Esophagus squamous epithelium (tissue), 5 donors: Measurements from ENCODE around the gene NTNG2. TPM values are rescaled to one million over a fixed set of nuclear protein-coding genes. Genes with fewer than 3 reads are reported as not detected.

Source experiments
- DNase-seq: peaks from one replicate; lab custom pipeline; 2025; lab: John Stamatoyannopoulos, UW
- H3K27ac ChIP-seq, 4 donors: fragments of 200-600 bp; sonication (generic); one replicate each; pipeline ENCODE4 v1.5.1; 2016 to 2019; ENCODE audit warnings: mild to moderate bottlenecking in 1 of 4
- H3K27me3 ChIP-seq, 4 donors: fragments of 200-600 bp; sonication (generic); 1 replicate in 3 of 4; 2 replicates in 1 of 4; pipeline versions ENCODE4 v1.5.1 to v1.6.0; 2017 to 2021; ENCODE audit warnings: antibody characterized with exemption in 1 of 4
- H3K36me3 ChIP-seq, 3 donors: fragments of 200-600 bp; sonication (generic); one replicate each; pipeline ENCODE4 v1.5.1; 2016 to 2019
- H3K4me1 ChIP-seq, 3 donors: fragments of 200-600 bp; sonication (generic); one replicate each; pipeline ENCODE4 v1.5.1; 2017 to 2019
- H3K4me3 ChIP-seq, 4 donors: fragments of 200-600 bp; sonication (generic); 1 replicate in 3 of 4; 2 replicates in 1 of 4; pipeline ENCODE4 v1.5.1; 2016 to 2019; ENCODE audit warnings: mild to moderate bottlenecking in 2 of 4, moderate library complexity in 1 of 4
- H3K9me3 ChIP-seq, 3 donors: fragments of 200-600 bp; sonication (generic); one replicate each; pipeline ENCODE4 v1.5.1; 2016 to 2019
- CTCF ChIP-seq, 6 experiments: fragments of 450-650 bp in 4 of 6; fragments of 200-600 bp in 2 of 6; sonication (generic) in 2 of 6; IDR thresholded peaks; one replicate each; pipeline ENCODE4 v1.5.1; 2016 to 2019; ENCODE audit warnings: antibody characterized with exemption in 6 of 6, mild to moderate bottlenecking in 4 of 6, moderate library complexity in 4 of 6
- POLR2A ChIP-seq, 4 donors: fragments of 450-650 bp; IDR thresholded peaks; one replicate each; pipeline ENCODE4 v1.6.1; 2017; ENCODE audit warnings: antibody characterized with exemption in 4 of 4, mild to moderate bottlenecking in 4 of 4, moderate library complexity in 3 of 4
- WGBS, 2 donors: methylation state at CpG; one replicate each; pipeline ENCODE4 v1.1.5; 2018; 5-methylcytosine and 5-hydroxymethylcytosine counted together
- intact Hi-C: fragments of 100-400 bp; cut with DNase I; formaldehyde crosslinking; loops from one replicate; pipeline ENCODE4 v1.15.0; 2022
- total RNA-seq, 4 donors: library from RNA; depleted of rRNA; stranded (reverse); fragments of >200 nt; gene quantifications; one replicate each; pipeline ENCODE4 v1.1.0, GENCODE V29; 2016
- donor health status: DM: yes; HTN: yes; CAD: no.

Gene NTNG2
- total RNA-seq, 4 donors from 2014 or later = 0.08 to 0.95 (median 0.29) TPM

DNA sequence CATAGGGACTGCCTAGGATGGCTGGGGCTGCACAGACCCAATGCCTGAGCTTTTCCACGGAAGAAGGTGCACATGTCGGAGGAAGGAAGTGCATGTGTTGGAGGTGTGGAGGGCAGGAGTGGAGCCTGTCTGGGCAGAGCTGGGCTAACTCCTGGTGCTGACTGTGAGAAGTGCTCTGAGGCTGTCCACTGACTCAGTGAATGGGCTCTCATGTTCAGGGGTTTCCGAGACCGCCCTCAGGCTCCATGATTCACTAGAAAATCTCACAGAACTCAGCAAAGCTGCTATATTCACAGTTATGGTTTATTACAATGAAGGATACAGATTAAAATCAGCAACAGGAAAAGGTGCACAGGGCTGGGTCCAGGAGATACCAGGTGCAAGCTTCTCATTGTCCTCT is 37.2 kb downstream of the NTNG2 start:
- DNase-seq = no peak
- no peaks in the 10 kb centered on the region for H3K36me3 ChIP-seq
- peaks cover 0 to 56% (median 0%) of the 10 kb centered on the region in 4 donors for H3K27me3 ChIP-seq
- H3K4me1 ChIP-seq = no peaks in the 10 kb centered on the region
- H3K4me3 ChIP-seq = no peak overlapping the region
- intact Hi-C loops = no loop called here
- no peak for TF ChIP-seq CTCF (IDR thresholded peaks at IDR 0.05)
- TF ChIP-seq POLR2A (IDR thresholded peaks at IDR 0.05) = no peak
- 57 to 89% methylated on average over 4 of the region's 4 CpGs for WGBS, 2 donors
- H3K9me3 ChIP-seq = no peaks in the 10 kb centered on the region
- H3K27ac ChIP-seq = no peak overlapping the region

- 39 to 80% methylated on average over 2 to 3 of the region's 4 CpGs for WGBS, 2 donors
- no peak overlapping the region for H3K4me3 ChIP-seq
- H3K27ac ChIP-seq = no peak overlapping the region
- H3K9me3 ChIP-seq = peaks cover 0 to 9% (median 5%) of the 10 kb centered on the region in 3 donors
- intact Hi-C loops = no loop called here
- H3K4me1 ChIP-seq = no peaks in the 10 kb centered on the region
- peaks cover 0 to 59% (median 0%) of the 10 kb centered on the region in 4 donors for H3K27me3 ChIP-seq
- H3K36me3 ChIP-seq = no peaks in the 10 kb centered on the region
- no peak for DNase-seq
- TF ChIP-seq CTCF (IDR thresholded peaks at IDR 0.05) (no peak), POLR2A (IDR thresholded peaks at IDR 0.05) (no peak)
These were observed 38.8 kb downstream of the NTNG2 start for GRCh38 chr9:132200706-132201105.

- Histone ChIP-seq H3K36me3 (no peaks in the 10 kb centered on the region), H3K27me3 (peaks cover 0 to 63% (median 0%) of the 10 kb centered on the region in 4 donors), H3K4me1 (no peaks in the 10 kb centered on the region), H3K4me3 (no peak overlapping the region), H3K27ac (no peak overlapping the region), H3K9me3 (peaks cover 0 to 9% (median 5%) of the 10 kb centered on the region in 3 donors)
- TF ChIP-seq CTCF (IDR thresholded peaks at IDR 0.05) = no peak
- WGBS, 2 donors = 35 to 66% methylated on average over 5 to 6 of the region's 12 CpGs
- intact Hi-C loops = no loop called here
- no peak for DNase-seq
These were observed 39.3 kb downstream of the NTNG2 start for GRCh38 chr9:132201139-132201538.

GRCh38 chr9:132201780-132202703 is 40.2 kb downstream of the NTNG2 start:
- intact Hi-C loops = no loop called here
- Histone ChIP-seq H3K27ac (no peak overlapping the region), H3K4me1 (no peaks in the 10 kb centered on the region), H3K9me3 (peaks cover 0 to 9% (median 5%) of the 10 kb centered on the region in 3 donors), H3K27me3 (peaks cover 0 to 70% (median 0%) of the 10 kb centered on the region in 4 donors), H3K36me3 (no peaks in the 10 kb centered on the region), H3K4me3 (no peak overlapping the region)
- WGBS, 2 donors = 25 to 77% methylated on average over 6 to 8 of the region's 21 CpGs
- no peak for TF ChIP-seq CTCF (IDR thresholded peaks at IDR 0.05)
- DNase-seq = no peak

- Histone ChIP-seq H3K4me3 (no peak overlapping the region), H3K9me3 (peaks cover 0 to 9% (median 5%) of the 10 kb centered on the region in 3 donors), H3K4me1 (no peaks in the 10 kb centered on the region), H3K27ac (no peak overlapping the region), H3K27me3 (peaks cover 0 to 89% (median 0%) of the 10 kb centered on the region in 4 donors), H3K36me3 (no peaks in the 10 kb centered on the region)
- intact Hi-C loops = no loop called here
- WGBS, 2 donors = 90 to 92% methylated on average over 3 of the region's 3 CpGs
- TF ChIP-seq CTCF (IDR thresholded peaks at IDR 0.05) (no peak), POLR2A (IDR thresholded peaks at IDR 0.05) (no peak)
- DNase-seq = no peak
These were observed 43.0 kb downstream of the NTNG2 start for GRCh38 chr9:132204883-132205282.
